ENCODE results near the gene WIPF2. TPM values are rescaled to one million over a fixed set of nuclear protein-coding genes. Genes with fewer than 3 reads are reported as not detected.
"Not testable (repeated sequence)": the region's sequence is repeated elsewhere in the genome, so short reads cannot be mapped to it uniquely, and the experiment has no call there.

WIPF2 gene
- total RNA-seq, 1 experiment from 2014 or later, result 9.1 TPM

DNA sequence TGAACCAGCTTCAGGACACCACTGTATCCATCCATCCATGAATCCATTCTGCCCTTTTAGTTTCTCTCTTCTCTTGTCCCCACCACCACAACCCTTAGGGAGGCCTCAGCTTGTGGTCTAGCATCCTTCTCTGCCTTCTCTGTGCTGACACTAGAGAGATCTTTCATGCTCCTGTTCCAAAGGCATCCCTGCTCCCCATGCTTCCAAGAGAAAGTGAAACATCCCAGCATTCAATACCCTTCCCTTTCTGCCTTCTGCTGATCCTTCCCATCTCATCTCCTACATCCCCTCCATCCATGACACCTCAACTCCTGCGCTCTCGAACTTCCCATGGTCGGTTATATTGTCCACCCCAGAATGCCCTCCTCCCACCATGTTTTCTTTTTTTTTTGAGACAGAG is 31.9 kb upstream of the WIPF2 start:
- in situ Hi-C loops (cut with HindIII; ENCODE audit: low pct_unique_long_range_greater_than_20kb, low sequenced_read_pairs), result loop anchor here (25.0 kb wide), 1 partner anchor 100 kb away; the partner anchor contains the start of gene CDC6
- DNase-seq (ENCODE audit: low read depth), result no peak

DNA sequence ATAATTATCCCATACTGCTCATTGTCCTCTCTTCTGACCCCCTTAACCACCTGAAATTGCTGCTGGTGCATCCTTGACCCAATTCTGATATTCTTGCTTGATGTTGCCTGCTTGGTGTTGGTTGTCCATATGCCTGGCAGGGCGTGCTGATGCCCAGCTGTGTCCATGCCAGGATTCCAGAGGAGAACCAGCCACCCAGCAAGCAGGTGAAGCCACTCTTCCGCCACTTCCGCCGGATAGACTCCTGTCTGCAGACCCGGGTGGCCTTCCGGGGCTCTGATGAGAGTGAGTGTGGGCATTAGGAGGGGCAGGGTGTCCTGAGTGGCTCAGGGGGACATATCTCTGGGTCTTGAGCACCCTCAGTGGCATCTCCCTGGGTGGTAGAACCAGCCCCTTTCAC is 30.4 kb upstream of the WIPF2 start:
- no peak for DNase-seq (ENCODE audit: low read depth)
- in situ Hi-C loops (cut with HindIII; ENCODE audit: low pct_unique_long_range_greater_than_20kb, low sequenced_read_pairs), result loop anchor here (25.0 kb wide), 1 partner anchor 99 kb away; the partner anchor contains the start of gene CDC6

DNA sequence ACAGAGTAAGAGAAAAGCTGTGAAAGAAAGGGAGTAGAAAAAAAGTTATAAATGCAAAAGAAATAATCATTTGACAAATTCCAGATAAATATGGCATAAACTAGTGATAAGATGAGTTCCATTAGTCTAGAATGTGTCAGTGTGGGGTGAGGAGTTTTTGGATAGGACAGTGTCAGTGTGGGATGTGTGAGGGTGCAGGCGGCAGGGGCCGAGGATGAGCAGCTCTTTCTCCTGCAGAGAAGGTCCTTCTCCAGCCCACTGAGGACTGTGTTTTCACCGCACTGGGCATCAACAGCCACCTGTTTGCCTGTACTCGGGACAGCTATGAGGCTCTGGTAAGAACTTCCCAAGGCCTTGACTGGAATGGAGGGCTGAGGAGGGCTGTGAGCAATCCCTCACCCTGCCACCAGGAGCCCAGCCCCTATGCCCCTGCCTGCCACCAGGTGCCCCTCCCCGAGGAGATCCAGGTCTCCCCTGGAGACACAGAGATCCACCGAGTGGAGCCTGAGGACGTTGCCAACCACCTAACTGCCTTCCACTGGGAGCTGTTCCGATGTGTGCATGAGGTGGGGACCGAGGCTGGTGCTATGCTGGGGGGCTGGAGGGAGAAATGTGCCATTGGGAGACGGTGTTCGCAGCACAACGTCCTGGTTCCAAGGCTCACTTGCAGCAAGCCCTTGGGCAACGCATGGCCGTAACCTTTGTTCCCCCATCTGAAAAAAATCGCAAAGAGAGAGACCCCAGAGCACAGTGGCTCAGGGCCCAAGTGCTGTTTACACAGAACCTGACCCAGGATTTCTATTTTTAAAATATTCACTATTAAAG is 28.7 kb upstream of the WIPF2 start:
- DNase-seq (ENCODE audit: low read depth), result no peak

DNA sequence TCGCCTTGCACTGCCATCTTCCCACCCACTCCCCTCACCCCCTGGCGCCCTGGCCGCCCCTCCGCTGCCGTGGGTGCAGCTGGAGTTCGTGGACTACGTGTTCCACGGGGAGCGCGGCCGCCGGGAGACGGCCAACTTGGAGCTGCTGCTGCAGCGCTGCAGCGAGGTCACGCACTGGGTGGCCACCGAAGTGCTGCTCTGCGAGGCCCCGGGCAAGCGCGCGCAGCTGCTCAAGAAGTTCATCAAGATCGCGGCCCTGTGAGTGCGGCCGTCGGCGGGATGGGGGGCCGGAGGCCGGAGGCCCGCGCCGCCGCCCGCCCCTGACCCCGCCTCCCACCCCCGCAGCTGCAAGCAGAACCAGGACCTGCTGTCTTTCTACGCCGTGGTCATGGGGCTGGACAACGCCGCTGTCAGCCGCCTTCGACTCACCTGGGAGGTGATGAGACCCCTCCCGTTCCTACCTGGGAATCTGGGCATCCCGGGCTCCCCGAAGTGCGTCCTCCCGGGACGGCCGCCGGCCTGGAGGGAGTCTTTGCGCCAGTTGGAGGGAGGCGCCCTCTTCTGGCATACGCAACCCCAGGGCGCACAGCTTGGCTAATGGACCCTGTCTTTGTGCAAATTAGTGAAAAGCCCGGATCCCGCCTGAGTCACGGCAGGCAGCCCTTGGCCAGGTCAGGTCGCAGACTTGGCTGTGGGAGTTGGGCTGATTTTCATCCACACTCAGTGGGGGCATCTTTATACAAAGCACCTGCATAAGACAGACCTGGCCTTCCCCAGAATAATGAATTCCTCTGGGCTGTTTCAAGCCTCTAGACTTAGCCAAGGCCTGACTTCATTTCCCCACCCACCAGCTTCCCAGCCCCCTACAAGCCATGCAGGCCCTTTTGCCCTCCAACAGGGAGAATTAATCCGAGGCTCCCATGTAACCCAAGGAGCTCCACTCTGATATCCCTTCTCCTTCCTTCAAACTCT is 27.6 kb upstream of the WIPF2 start:
- peak; percentile 86 for DNase-seq (ENCODE audit: low read depth)
- in situ Hi-C loops (cut with HindIII; ENCODE audit: low pct_unique_long_range_greater_than_20kb, low sequenced_read_pairs), result loop anchor here (25.0 kb wide), 1 partner anchor 96 kb away; the partner anchor contains the start of gene CDC6

More for the DNA sequence above, 28.7 kb upstream of the WIPF2 start:
- in situ Hi-C loops (cut with HindIII; ENCODE audit: low pct_unique_long_range_greater_than_20kb, low sequenced_read_pairs), result loop anchor here (25.0 kb wide), 1 partner anchor 97 kb away; the partner anchor contains the start of gene CDC6

DNA sequence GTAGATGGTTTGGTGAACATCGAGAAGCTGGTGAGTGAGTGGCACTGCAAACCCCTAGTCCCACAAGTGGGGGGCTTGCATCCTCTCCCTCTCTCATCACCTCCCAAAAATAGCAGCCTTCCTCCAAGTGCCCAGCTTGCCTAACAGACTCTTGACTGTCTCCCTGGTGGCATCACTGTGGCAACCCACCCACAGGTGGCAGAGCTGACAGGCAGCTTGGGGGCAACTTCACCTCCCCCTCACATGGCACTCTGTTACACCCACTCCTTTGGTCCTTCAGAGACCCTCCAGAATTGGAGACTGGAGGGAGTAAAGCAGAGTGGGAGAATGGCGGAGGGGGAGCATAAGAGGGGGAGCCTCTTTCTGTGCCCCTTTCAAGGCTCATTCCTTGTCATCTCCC is 26.1 kb upstream of the WIPF2 start:
- in situ Hi-C loops (cut with HindIII; ENCODE audit: low pct_unique_long_range_greater_than_20kb, low sequenced_read_pairs), result loop anchor here (25.0 kb wide), 1 partner anchor 94 kb away; the partner anchor contains the start of gene CDC6
- DNase-seq (ENCODE audit: low read depth), result no peak

DNA sequence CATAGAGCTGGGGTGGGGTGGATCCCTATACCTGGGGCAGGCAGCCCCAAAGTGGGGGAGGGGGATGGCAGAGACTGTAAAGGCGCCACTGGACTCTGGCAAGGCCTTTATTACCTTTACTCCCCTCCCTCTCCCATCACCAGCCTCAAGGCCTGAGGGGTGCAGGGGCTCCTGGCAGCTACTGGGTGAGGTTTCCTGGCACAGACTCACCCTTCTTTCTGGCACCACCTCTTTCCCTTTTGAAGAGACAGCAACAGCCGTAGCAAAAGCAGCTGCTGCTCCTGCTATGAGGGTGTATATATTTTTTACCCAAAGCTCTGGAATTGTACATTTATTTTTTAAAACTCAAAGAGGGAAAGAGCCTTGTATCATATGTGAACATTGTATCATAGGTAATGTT is 24.3 kb upstream of the WIPF2 start:
- in situ Hi-C loops (cut with HindIII; ENCODE audit: low pct_unique_long_range_greater_than_20kb, low sequenced_read_pairs), result loop anchor here (25.0 kb wide), 1 partner anchor 92 kb away; the partner anchor contains the start of gene CDC6
- no peak for DNase-seq (ENCODE audit: low read depth)

DNA sequence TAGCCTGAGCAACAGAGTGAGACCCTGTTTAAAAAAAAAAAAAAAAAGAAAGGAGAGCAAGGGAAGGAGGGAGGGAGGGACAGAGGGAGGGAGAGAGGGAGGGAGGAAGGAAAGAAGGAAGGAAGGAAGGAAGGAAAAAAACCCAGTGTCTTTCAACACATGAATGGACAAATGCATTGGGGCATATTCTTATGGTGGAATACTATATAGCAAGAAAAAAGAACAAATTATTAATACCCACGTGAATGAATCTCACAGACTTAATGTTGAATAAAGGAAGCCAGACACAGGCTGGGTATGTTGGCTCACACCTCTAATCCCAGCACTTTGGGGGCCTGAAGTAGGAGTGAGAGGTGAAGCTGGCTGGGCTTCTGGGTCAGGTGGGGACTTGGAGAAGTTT is 21.6 kb upstream of the WIPF2 start:
- in situ Hi-C loops (cut with HindIII; ENCODE audit: low pct_unique_long_range_greater_than_20kb, low sequenced_read_pairs), result loop anchor here (25.0 kb wide), 1 partner anchor 90 kb away; the partner anchor contains the start of gene CDC6
- DNase-seq (ENCODE audit: low read depth), result no peak

DNA sequence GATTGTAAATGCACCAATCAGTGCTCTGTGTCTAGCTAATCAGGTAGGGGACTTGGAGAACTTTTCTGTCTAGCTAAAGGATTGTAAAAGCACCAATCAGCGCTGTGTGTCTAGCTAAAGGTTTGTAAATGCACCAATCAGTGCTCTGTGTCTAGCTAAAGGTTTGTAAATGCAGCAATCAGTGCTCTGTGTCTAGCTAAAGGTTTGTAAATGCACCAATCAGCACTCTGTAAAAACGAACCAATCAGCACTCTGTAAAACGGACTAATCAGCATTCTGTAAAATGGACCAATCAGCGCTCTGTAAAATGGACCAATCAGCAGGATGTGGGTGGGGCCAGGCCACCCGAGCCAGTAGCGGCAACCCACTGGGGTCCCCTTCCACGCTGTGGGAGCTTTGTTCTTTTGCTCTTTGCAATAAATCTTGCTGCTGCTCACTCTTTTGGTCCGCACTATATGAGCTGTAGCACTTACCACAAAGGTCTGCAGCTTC is 21.1 kb upstream of the WIPF2 start:
- DNase-seq (ENCODE audit: low read depth), result not testable (repeated sequence)
- in situ Hi-C loops (cut with HindIII; ENCODE audit: low pct_unique_long_range_greater_than_20kb, low sequenced_read_pairs), result loop anchor here (25.0 kb wide), 1 partner anchor 89 kb away; the partner anchor contains the start of gene CDC6

DNA sequence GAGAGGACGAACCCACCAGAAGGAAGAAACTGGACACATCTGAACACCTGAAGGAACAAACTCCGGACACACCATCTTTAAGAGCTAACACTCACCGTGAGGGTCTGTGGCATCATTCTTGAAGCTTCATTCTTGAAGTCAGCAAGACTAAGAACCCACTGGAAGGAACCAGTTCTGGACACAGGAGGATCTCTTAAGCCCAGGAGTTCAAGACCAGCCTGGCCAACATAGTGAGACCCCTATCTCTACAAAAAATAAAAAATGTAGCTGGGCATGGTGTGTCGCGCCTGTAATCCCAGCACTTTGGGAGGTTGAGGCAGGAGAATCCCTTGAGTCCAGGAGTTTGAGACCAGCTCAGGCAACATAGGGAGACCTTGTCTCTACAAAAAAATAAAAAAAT is 20.5 kb upstream of the WIPF2 start:
- in situ Hi-C loops (cut with HindIII; ENCODE audit: low pct_unique_long_range_greater_than_20kb, low sequenced_read_pairs), result loop anchor here (25.0 kb wide), 1 partner anchor 89 kb away; the partner anchor contains the start of gene CDC6
- no peak for DNase-seq (ENCODE audit: low read depth)

DNA sequence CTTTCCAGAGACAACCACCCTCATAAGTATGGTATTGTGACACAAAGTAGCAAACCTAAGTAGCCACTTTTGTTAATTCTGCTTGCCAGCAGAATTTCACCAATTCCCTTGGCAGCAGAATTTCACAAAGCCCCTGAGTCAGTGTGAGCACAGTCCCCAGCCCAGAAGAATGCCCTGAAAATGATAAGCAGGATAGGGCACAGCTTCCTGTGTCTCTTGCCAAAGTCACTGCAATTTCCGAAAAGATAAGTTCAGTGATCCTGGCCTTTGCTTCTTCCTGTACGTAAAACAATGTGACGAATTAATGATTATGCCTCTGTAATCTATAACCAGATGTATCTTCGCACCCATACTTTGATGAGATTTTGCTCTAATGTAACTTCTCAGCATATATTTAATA is 16.0 kb upstream of the WIPF2 start:
- no peak for DNase-seq (ENCODE audit: low read depth)
- in situ Hi-C loops (cut with HindIII; ENCODE audit: low pct_unique_long_range_greater_than_20kb, low sequenced_read_pairs), result no loop called here

DNA sequence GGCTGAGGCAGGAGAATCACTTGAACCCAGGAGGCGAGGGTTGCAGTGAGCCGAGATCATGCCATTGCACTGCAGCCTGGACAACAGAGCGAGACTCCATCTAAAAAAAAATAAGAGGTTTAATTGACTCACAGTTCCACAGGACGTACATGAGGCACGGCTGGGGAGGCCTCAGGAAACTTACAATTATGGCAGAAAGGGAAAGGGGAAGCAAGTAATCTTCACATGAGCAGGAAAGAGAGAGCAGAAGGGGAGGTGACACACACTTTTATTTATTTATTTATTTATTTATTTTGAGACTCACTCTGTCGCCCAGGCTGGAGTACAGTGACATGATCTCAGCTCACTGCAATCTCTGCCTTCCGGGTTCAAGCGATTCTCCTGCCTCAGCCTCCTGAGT is 12.9 kb upstream of the WIPF2 start:
- DNase-seq (ENCODE audit: low read depth); in situ Hi-C loops (cut with HindIII; ENCODE audit: low pct_unique_long_range_greater_than_20kb, low sequenced_read_pairs): not testable (repeated sequence)

DNA sequence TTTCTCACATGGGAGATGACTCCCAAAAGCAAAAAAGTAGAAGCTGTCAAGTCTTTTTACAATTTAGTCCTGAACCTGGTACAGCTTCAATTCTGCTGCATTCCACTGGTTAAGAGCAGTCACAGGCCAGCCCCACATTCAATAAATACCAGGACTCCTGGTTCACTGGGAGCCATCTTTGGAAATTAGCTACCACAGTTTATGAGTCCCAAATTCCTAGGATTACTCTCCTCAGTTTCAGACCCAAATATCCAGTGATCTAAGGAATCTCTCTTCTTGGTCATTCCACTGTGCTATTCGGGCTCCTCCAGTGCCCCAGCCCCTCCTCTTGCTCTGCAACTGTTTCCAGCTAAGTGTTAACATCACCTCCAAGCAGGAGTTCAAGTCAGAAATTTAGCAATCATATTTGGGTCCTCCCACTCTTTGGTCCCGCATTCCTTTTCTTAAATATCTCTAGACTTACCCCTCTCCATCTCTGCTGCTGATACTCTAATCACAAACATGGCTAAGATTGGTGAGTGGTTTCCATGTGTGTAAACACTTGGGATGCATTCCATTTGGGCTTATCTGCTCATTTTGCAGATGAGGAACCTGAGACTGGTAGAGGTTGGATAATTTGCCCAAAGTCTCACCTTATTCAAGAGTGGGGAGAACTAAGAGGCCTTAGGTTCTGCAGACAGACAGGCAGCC is 9.6 kb upstream of the WIPF2 start:
- in situ Hi-C loops (cut with HindIII; ENCODE audit: low pct_unique_long_range_greater_than_20kb, low sequenced_read_pairs), result no loop called here

DNA sequence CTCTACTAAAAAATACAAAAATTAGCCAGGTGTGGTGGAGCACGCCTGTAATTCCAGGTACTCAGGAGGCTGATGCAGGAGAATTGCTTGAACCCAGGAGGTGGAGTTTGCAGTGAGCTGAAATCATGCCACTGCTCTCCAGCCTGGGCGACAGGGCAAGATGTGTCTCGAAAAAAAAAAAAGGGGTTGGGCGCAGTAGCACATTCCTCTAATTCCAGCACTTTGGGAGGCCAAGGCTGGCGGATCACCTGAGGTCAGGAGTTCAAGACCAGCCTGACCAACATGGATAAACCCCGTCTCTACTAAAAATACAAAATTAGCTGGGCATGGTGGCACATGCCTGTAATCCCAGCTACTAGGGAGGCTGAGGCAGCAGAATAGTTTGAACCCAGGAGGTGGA is 5.2 kb upstream of the WIPF2 start:
- in situ Hi-C loops (cut with HindIII; ENCODE audit: low pct_unique_long_range_greater_than_20kb, low sequenced_read_pairs); DNase-seq (ENCODE audit: low read depth): not testable (repeated sequence)

More for the DNA sequence above, 9.6 kb upstream of the WIPF2 start:
- no peak for DNase-seq (ENCODE audit: low read depth)

DNA sequence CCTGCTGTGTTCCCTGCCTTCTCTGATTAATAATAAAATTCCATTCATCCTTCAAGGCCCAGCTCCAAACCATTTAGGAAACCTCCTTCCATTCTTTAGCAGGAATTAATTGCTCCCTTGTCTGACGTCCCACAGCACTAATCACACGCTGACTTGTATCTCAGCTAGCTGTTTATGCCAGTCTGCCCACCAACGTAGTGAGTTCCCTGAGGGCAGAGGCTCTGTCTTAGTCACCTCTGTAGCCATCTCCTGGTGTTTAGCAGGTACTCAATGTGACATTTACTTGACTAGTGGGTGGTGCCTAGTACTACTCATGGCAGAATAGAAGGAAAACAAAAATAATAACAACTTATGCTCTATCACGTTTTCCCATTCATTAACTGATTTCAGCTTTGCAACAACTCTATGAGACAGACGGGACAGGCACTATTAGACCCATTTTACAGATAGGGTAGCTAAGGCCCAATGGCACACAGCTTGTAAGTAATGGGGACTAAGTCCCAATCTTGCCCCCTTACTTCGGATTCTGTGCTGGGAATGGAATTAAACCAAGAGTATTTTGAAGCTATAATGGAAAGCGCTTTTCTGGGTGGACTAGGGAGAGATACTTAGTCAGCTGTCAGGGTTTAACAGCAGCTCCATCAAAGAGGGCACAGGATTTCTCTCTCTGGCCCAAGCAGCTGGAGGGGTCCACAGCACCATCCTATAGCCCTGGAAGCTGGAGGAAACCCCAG is 931 bp upstream of the WIPF2 start:
- no peak for DNase-seq (ENCODE audit: low read depth)
- in situ Hi-C loops (cut with HindIII; ENCODE audit: low pct_unique_long_range_greater_than_20kb, low sequenced_read_pairs), result no loop called here

DNA sequence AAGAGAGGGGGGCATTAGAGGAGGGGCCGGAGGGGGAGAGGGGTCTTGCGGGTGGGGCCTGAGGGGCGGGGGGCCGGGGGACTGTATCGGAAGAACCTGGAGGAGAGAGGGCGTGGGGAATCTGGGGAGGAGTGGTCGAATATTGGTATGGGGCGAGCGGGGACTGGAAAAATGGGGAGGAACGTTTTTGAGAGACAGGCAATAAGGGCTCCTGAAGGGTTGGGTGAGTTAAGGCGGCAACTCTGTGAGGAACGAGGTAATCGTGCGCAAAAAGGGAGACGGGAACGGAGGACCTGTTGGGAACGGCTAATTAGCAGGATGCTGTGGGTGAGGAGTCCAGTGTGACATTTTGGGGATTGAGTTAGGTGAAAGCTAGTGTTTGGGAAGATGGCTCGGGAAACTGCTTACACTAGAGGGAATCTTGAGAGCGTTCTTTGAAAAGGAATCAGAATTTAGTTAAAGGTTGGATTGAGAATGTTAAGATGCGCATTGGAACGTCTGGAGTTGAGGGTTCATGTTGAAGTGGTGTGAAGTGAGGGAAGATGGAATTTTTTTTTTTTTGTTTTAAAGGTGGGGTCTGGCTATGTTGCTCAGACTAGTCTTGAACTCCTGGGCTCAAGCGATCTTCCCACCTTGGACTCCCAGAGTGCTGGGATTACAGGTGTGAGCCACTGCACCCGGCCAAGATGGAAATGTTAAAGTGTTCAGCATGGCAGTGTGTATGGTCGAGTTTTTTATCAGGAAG is 662 bp downstream of the WIPF2 start:
- peak; percentile 62 for DNase-seq (ENCODE audit: low read depth)
- in situ Hi-C loops (cut with HindIII; ENCODE audit: low pct_unique_long_range_greater_than_20kb, low sequenced_read_pairs), result no loop called here

DNA sequence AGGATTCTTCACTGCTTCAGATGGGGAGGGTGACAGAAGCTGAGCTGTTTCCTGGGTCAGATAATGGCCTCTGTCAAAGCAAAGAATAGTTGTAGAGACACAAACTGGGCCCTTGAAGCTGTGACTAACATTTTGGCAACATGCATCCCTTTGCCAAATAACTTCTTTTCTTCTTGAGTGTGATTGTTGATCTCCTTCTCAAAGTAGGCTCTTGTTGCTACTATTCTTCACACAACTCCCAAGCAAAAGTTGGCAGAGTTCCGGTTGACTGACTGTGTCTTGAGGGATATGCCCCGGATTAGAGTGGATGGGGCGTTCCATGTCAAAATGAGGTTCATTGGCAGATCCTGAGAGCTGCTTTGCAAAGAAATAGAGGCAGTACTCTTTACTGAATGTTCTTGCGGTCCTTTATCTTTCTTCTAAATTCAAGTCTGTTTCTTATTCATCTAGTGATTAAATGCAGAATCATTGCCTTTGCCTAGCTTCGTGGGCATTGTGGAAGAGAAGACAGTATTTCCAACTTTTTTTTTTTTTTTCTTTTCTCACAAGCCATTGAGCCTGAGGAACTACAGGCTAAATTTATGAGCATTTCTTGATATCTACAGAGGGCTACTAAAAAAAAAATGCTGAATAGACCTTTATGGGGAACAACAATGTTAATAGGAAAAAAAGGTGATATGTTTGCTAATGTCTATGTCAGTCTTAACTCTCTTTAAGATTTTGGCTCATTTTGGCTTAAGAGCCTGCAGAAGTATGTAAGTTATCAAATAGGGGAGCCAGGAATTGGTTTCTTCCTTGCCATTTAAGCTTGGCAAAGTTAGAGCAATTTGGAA is 5.8 kb downstream of the WIPF2 start:
- in situ Hi-C loops (cut with HindIII; ENCODE audit: low pct_unique_long_range_greater_than_20kb, low sequenced_read_pairs), result no loop called here
- no peak for DNase-seq (ENCODE audit: low read depth)

Data from Caki2 (cell line).